ENCODE results near the gene TADA2B. TPM values are rescaled to one million over a fixed set of nuclear protein-coding genes. Genes with fewer than 3 reads are reported as not detected.

TADA2B gene
- total and polyA plus RNA-seq, 2 of the 4 experiments (the other 2 are of a cell fraction), result 6.1 to 8.6 TPM

- peaks cover 3 to 32% of the 10 kb centered on the region in 2 experiments; a peak in 2 of 4 replicates for H3K79me1 ChIP-seq (ENCODE audit: low read depth in 1 of 2, low read length in 2 of 2)
- H3K27ac ChIP-seq (ENCODE audit: insufficient read depth, low read length), result no peak overlapping the region
- H3K4me1 ChIP-seq (ENCODE audit: control insufficient read depth, insufficient read depth, low read length), result peaks cover 3% of the 10 kb centered on the region; the same call in 1 of the 2 replicates
- peak overlapping the region; percentile 25; the same call in 1 of the 2 replicates for H3K14ac ChIP-seq (replicated peaks; ENCODE audit: low read depth, low read length)
- DNase-seq (no peak), ATAC-seq (ENCODE audit: low read depth) (no peak)
- no TSS peak for BruUV-seq (replicated peaks)
- H3K4me2 ChIP-seq (ENCODE audit: low read depth, low read length), result no peak overlapping the region
- no peak overlapping the region for H3K56ac ChIP-seq (ENCODE audit: extremely low read depth, insufficient read depth, low read length)
- no peak overlapping the region for H4K91ac ChIP-seq (ENCODE audit: insufficient read depth, low read depth, low read length)
- peak overlapping the region; percentile 10 for H3K4ac ChIP-seq (ENCODE audit: low read depth, low read length)
- H4K20me1 ChIP-seq (ENCODE audit: insufficient read depth, low read length), result no peaks in the 10 kb centered on the region; the same call in 1 of the 2 replicates
- H3K18ac ChIP-seq (ENCODE audit: low read depth, low read length), result no peak overlapping the region
- in situ Hi-C loops (cut with MboI; ENCODE audit: low sequenced_read_pairs), result no loop called here
- dilution Hi-C loops (cut with HindIII; ENCODE audit: low sequenced_read_pairs, unreplicated experiment), result no loop called here
- H3K9ac ChIP-seq (ENCODE audit: low read depth, low read length), result no peak overlapping the region
- H3K23ac ChIP-seq (ENCODE audit: low read depth, low read length), result no peak overlapping the region
- H4K5ac ChIP-seq (ENCODE audit: low read depth, low read length), result no peak overlapping the region
- H2BK120ac ChIP-seq (ENCODE audit: low read depth, low read length), result no peak overlapping the region
- H3K27me3 ChIP-seq (ENCODE audit: control insufficient read depth, insufficient read depth, low read length), result no peaks in the 10 kb centered on the region
- TF ChIP-seq CEBPB (IDR thresholded peaks at IDR 0.05; ENCODE audit: low read depth, low read length) (no peak), SMC3 (IDR thresholded peaks at IDR 0.05; ENCODE audit: low read depth, low read length) (no peak)
- H2AK5ac ChIP-seq (ENCODE audit: low read depth, low read length), result no peak overlapping the region
- 94% methylated on average over 11 of the region's 12 CpGs; no CpG with 5 or more reads in 1 of the 2 experiments for WGBS, 2 experiments (ENCODE audit: extremely low coverage in 2 of 2, insufficient read length in 1 of 2)
- CTCF ChIA-PET, result no interaction called here
- H3K36me3 ChIP-seq (ENCODE audit: control insufficient read depth, insufficient read depth, low read length), result peaks cover 62% of the 10 kb centered on the region
- H2BK5ac ChIP-seq (ENCODE audit: low read depth, low read length, poor library complexity, severe bottlenecking), result no peak overlapping the region
- peak overlapping the region; percentile 33 for H2AK9ac ChIP-seq (replicated peaks; ENCODE audit: low read depth, low read length, poor library complexity)
- intact Hi-C loops (cut with micrococcal nuclease), result no loop called here
- POLR2A ChIA-PET (ENCODE audit: unreplicated experiment), result no interaction called here
- no peak overlapping the region for H2BK15ac ChIP-seq (ENCODE audit: low read depth, low read length)
- no peaks in the 10 kb centered on the region for H3K9me3 ChIP-seq (ENCODE audit: control insufficient read depth, insufficient read depth, low read length)
- H2BK20ac ChIP-seq (ENCODE audit: low read depth, low read length), result no peak overlapping the region; the same call in 1 of the 2 replicates
- H2AFZ ChIP-seq (replicated peaks; ENCODE audit: low read length, poor library complexity), result no peak overlapping the region
- no peak overlapping the region for H3K4me3 ChIP-seq (ENCODE audit: insufficient read depth, low read depth, low read length)
- H4K8ac ChIP-seq (ENCODE audit: low read depth in 2 of 2, low read length in 2 of 2), result no peak overlapping the region
- peaks cover 19% of the 10 kb centered on the region for H3K9me1 ChIP-seq (ENCODE audit: insufficient read depth, low read length)
Observed at GRCh38 chr4:7029212-7029611, 14.0 kb upstream of the TADA2B start.

All from IMR-90 (cell line).